Endothelial cell of umbilical vein (primary cell): ENCODE data around the gene SGCD. TPM values are rescaled to one million over a fixed set of nuclear protein-coding genes. Genes with fewer than 3 reads are reported as not detected.

Experiments
- BruUV-seq: library from RNA; stranded (reverse); fragments of 400-500 nt; replicated peaks from 2 replicates; lab custom pipeline; 2021; lab: Mats Ljungman, UMichigan
- CTCF ChIA-PET: fragments of 300-600, 350-600 bp; sonication (Branson Sonifier 250); formaldehyde crosslinking; loops from one replicate; lab custom pipeline; 2021; ENCODE audit warnings: antibody characterized with exemption, inconsistent platforms; lab: Charles Lee
- POLR2A ChIA-PET: fragments of 300-600, 350-600 bp; sonication (Branson Sonifier 250); formaldehyde crosslinking; loops from one replicate; lab custom pipeline; 2021; ENCODE audit warnings: antibody characterized with exemption, inconsistent platforms; lab: Charles Lee
- DNase-seq: peaks from one replicate; pipeline ENCODE4 v3.0.0-alpha.2; 2011; ENCODE audit warnings: low read depth, low spot score
- FAIRE-seq: peaks from 2 replicates; lab custom pipeline; 2011; peaks lifted over from hg19 to GRCh38; lab: Jason Lieb, UNC
- H2AFZ ChIP-seq: 2 replicates; pipeline ENCODE4 v1.6.0; 2012; ENCODE audit warnings: low read depth, low read length, control low read depth, inconsistent platforms
- H3K27ac ChIP-seq: 2 replicates; pipeline ENCODE4 v1.5.1; 2011; ENCODE audit warnings: low read depth, mild to moderate bottlenecking, control low read depth, low read length, moderate library complexity; ENCODE audit not compliant: insufficient read depth
- H3K27me3 ChIP-seq, 2 experiments: 2 replicates each; pipeline versions ENCODE4 v1.6.0 to v1.6.1; 2011; ENCODE audit warnings: low read length in 2 of 2, mixed read lengths in 1 of 2; ENCODE audit not compliant: control insufficient read depth in 2 of 2, insufficient read depth in 2 of 2
- H3K36me3 ChIP-seq, 2 experiments: 2 replicates in 1 of 2; 3 replicates in 1 of 2; pipeline ENCODE4 v1.5.1; 2011; ENCODE audit warnings: low read length in 2 of 2, mild to moderate bottlenecking in 1 of 2, moderate library complexity in 1 of 2; ENCODE audit not compliant: control insufficient read depth in 2 of 2, insufficient read depth in 2 of 2; ENCODE audit errors: extremely low read depth in 1 of 2
- H3K4me1 ChIP-seq: 3 replicates; pipeline ENCODE4 v1.5.1; 2011; ENCODE audit warnings: mild to moderate bottlenecking, low read length; ENCODE audit not compliant: control insufficient read depth, insufficient read depth; ENCODE audit errors: extremely low read depth
- H3K4me2 ChIP-seq: 2 replicates; pipeline ENCODE4 v1.6.1; 2011; ENCODE audit warnings: low read length, control low read depth, mixed read lengths; ENCODE audit not compliant: insufficient read depth
- H3K4me3 ChIP-seq, 3 experiments: fragments of 200-600 bp in 1 of 3; sonication (generic), shearing (Covaris generic) in 1 of 3; replicated peaks in 1 of 3; 2 replicates each; pipeline ENCODE4 v1.5.1; 2011 to 2016; ENCODE audit warnings: control low read depth in 3 of 3, low read length in 3 of 3, mild to moderate bottlenecking in 2 of 3, inconsistent platforms in 1 of 3, low read depth in 1 of 3, moderate library complexity in 1 of 3; ENCODE audit not compliant: insufficient read depth in 1 of 3
- H3K79me2 ChIP-seq: 2 replicates; pipeline ENCODE4 v1.6.0; 2012; ENCODE audit warnings: low read length, inconsistent platforms; ENCODE audit not compliant: control insufficient read depth, insufficient read depth
- H3K9ac ChIP-seq: replicated peaks from 2 replicates; pipeline ENCODE3; 2011; ENCODE audit warnings: low read length, control low read depth; ENCODE audit not compliant: insufficient read depth; ENCODE audit errors: extremely low read depth
- H3K9me1 ChIP-seq: replicated peaks from 3 replicates; pipeline ENCODE4 v1.6.0; 2011; ENCODE audit warnings: mild to moderate bottlenecking, low read length; ENCODE audit not compliant: control insufficient read depth, insufficient read depth; ENCODE audit errors: extremely low read depth
- H3K9me3 ChIP-seq: replicated peaks from 2 replicates; pipeline ENCODE4 v1.5.1; 2012; ENCODE audit warnings: low read length, inconsistent platforms; ENCODE audit not compliant: control insufficient read depth, insufficient read depth
- H4K20me1 ChIP-seq: replicated peaks from 2 replicates; pipeline ENCODE3; 2011; ENCODE audit warnings: mild to moderate bottlenecking, low read length; ENCODE audit not compliant: control insufficient read depth, insufficient read depth; ENCODE audit errors: extremely low read depth
- EZH2 ChIP-seq: IDR thresholded peaks from 2 replicates; pipeline ENCODE4 v1.6.1; 2012; ENCODE audit warnings: borderline replicate concordance, low read depth, mild to moderate bottlenecking, moderate library complexity, low read length, inconsistent platforms; ENCODE audit not compliant: severe bottlenecking
- FOS ChIP-seq: IDR thresholded peaks from 2 replicates; pipeline ENCODE4 v1.6.1; 2011; ENCODE audit warnings: mild to moderate bottlenecking, low read length, moderate library complexity, borderline replicate concordance; ENCODE audit not compliant: insufficient read depth
- GATA2 ChIP-seq: IDR thresholded peaks from 2 replicates; pipeline ENCODE4 v1.7.0; 2011; ENCODE audit warnings: low read depth, mild to moderate bottlenecking, moderate library complexity, mixed read lengths, low read length; ENCODE audit not compliant: insufficient read length, insufficient read depth
- JUN ChIP-seq: IDR thresholded peaks from 2 replicates; pipeline ENCODE4 v1.6.1; 2011; ENCODE audit warnings: borderline replicate concordance, low read depth; ENCODE audit not compliant: insufficient read length, insufficient read depth
- MYC ChIP-seq: IDR thresholded peaks from one replicate; pipeline ENCODE4 v1.6.1; 2011; ENCODE audit warnings: mild to moderate bottlenecking, low read depth, low read length
- POLR2A ChIP-seq: IDR thresholded peaks from 2 replicates; pipeline ENCODE4 v1.6.1; 2012; ENCODE audit warnings: low read depth, mild to moderate bottlenecking, control low read depth, low read length
- POLR2AphosphoS5 ChIP-seq: IDR thresholded peaks from 2 replicates; pipeline ENCODE4 v1.6.1; 2012; ENCODE audit warnings: low read depth, mild to moderate bottlenecking, control low read depth, low read length, moderate library complexity; ENCODE audit not compliant: insufficient read depth
- dilution Hi-C: fragments of 300-500 bp; cut with MboI; formaldehyde crosslinking; loops from one replicate; pipeline ENCODE4 v1.15.0; 2019; ENCODE audit warnings: low sequenced_read_pairs; ENCODE audit not compliant: extremely low pct_ligation_motif_present
- intact Hi-C: fragments of 100-400 bp; cut with micrococcal nuclease; formaldehyde crosslinking; loops from one replicate; pipeline ENCODE4 v1.10.0; 2022
- polyA plus RNA-seq, 4 experiments: library from polyadenylated mRNA; depleted of rRNA in 3 of 4; stranded (reverse) in 3 of 4; unstranded in 1 of 4; fragments of >200 nt; gene quantifications; 2 replicates each; pipeline versions ENCODE4 v1.2.1 to v1.2.3, GENCODE V29; 2011 to 2012; ENCODE audit warnings: missing spikeins in 1 of 4
- total RNA-seq: library from RNA; stranded (reverse); gene quantifications from 2 replicates; pipeline ENCODE4 v1.2.3, GENCODE V29; 2021
- TF ChIP-seq, protein P1 (sequence below), 2 donors: IDR thresholded peaks; 1 replicate in 1 of 2; 2 replicates in 1 of 2; pipeline ENCODE4 v1.5.1; 2011; ENCODE audit warnings: low read length in 2 of 2, mild to moderate bottlenecking in 2 of 2, moderate library complexity in 2 of 2, control low read depth in 1 of 2, inconsistent platforms in 1 of 2, low read depth in 1 of 2; ENCODE audit not compliant: insufficient read depth in 1 of 2; ENCODE audit errors: extremely low read depth in 1 of 2
- TF ChIP-seq, protein P2 (sequence below): IDR thresholded peaks from 2 replicates; pipeline ENCODE4 v1.6.1; 2011; ENCODE audit not compliant: insufficient read depth, insufficient read length

Gene SGCD
- total and polyA plus RNA-seq, 2 donors (not counting 3 experiments of a cell fraction or from before 2014, with no cell fraction given), result not detected

DNA sequence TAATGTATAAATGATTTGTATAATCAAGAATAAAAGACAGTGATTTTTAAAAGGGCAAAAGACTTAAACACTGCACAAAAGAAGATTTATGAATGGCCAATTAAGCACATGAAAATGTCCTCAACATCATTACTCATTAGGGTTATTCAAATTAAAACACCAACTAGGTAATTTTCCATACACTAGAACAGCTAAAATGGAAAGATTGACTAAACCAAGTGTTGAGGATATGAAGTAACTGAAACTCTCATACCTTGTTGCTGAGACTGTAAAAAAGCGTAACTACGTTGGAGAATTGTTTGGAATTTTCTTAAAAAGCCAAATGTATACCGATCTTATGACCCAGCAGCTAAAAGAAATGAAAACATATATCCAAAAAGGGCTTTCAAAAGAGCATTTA is 144.9 kb downstream of the SGCD start:
- POLR2A ChIA-PET, result no interaction called here
- FAIRE-seq (no peak), DNase-seq (no peak)
- TF ChIP-seq MYC (no peak), JUN (no peak), EZH2 (no peak), FOS (no peak), GATA2 (no peak), POLR2AphosphoS5 (no peak), POLR2A (no peak)
- TF ChIP-seq, protein P1, sequence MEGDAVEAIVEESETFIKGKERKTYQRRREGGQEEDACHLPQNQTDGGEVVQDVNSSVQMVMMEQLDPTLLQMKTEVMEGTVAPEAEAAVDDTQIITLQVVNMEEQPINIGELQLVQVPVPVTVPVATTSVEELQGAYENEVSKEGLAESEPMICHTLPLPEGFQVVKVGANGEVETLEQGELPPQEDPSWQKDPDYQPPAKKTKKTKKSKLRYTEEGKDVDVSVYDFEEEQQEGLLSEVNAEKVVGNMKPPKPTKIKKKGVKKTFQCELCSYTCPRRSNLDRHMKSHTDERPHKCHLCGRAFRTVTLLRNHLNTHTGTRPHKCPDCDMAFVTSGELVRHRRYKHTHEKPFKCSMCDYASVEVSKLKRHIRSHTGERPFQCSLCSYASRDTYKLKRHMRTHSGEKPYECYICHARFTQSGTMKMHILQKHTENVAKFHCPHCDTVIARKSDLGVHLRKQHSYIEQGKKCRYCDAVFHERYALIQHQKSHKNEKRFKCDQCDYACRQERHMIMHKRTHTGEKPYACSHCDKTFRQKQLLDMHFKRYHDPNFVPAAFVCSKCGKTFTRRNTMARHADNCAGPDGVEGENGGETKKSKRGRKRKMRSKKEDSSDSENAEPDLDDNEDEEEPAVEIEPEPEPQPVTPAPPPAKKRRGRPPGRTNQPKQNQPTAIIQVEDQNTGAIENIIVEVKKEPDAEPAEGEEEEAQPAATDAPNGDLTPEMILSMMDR (IDR thresholded peaks at IDR 0.05; ENCODE audit: extremely low read depth in 1 of 2, insufficient read depth in 1 of 2, low read depth in 1 of 2, low read length in 2 of 2), result no peak
- TF ChIP-seq, protein P2, sequence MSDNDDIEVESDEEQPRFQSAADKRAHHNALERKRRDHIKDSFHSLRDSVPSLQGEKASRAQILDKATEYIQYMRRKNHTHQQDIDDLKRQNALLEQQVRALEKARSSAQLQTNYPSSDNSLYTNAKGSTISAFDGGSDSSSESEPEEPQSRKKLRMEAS, result no peak
- H3K9ac ChIP-seq, result no peak overlapping the region
- no peaks in the 10 kb centered on the region for H3K27me3 ChIP-seq
- CTCF ChIA-PET, result no interaction called here
- no peak overlapping the region for H3K4me2 ChIP-seq
- no peaks in the 10 kb centered on the region for H3K4me1 ChIP-seq
- intact Hi-C loops (no loop called here), dilution Hi-C loops (no loop called here)
- H3K36me3 ChIP-seq, result no peaks in the 10 kb centered on the region
- H3K4me3 ChIP-seq, result no peak overlapping the region
- BruUV-seq, result no TSS peak
- H3K27ac ChIP-seq, result no peak overlapping the region
- H3K79me2 ChIP-seq, result no peaks in the 10 kb centered on the region
- H2AFZ ChIP-seq, result no peak overlapping the region
- no peaks in the 10 kb centered on the region for H3K9me3 ChIP-seq
- H4K20me1 ChIP-seq, result no peaks in the 10 kb centered on the region
- H3K9me1 ChIP-seq, result no peaks in the 10 kb centered on the region
